T-helper 2 cell treated with Interferon-gamma antibody and Interleukin-4, amounts not matched to agents 5 μg/mL and 100 μg/mL, for 36 hours (primary cell): ENCODE measurements around the gene GPC5.

Experiments
- DNase-seq: peaks from one replicate; pipeline ENCODE4 v3.0.0; 2021; ENCODE audit warnings: low spot score
- H3K27ac Mint-ChIP-seq: one replicate; pipeline ENCODE4 v1.8.0; 2021; ENCODE audit warnings: mild to moderate bottlenecking, mixed read lengths
- H3K27me3 Mint-ChIP-seq: one replicate; pipeline ENCODE4 v1.8.0; 2021; ENCODE audit warnings: low read depth, mixed read lengths
- H3K36me3 Mint-ChIP-seq: one replicate; pipeline ENCODE4 v1.8.0; 2021; ENCODE audit warnings: low read depth, mixed read lengths
- H3K4me1 Mint-ChIP-seq: one replicate; pipeline ENCODE4 v1.8.0; 2021; ENCODE audit warnings: low read depth, mixed read lengths
- H3K4me3 Mint-ChIP-seq: one replicate; pipeline ENCODE4 v1.8.0; 2022; ENCODE audit warnings: mild to moderate bottlenecking, moderate library complexity, mixed read lengths
- H3K9me3 Mint-ChIP-seq: one replicate; pipeline ENCODE4 v1.8.0; 2021; ENCODE audit warnings: mixed read lengths

The GPC5 gene

GRCh38 chr13:92807353-92807752 lies 1408.9 kb downstream of the GPC5 start:
- peaks cover 6% of the 10 kb centered on the region for H3K4me1 Mint-ChIP-seq
- no peak for DNase-seq
- H3K27ac Mint-ChIP-seq = no peak overlapping the region
- no peaks in the 10 kb centered on the region for H3K36me3 Mint-ChIP-seq
- no peak overlapping the region for H3K4me3 Mint-ChIP-seq
- peaks cover 2% of the 10 kb centered on the region for H3K9me3 Mint-ChIP-seq
- no peaks in the 10 kb centered on the region for H3K27me3 Mint-ChIP-seq

DNA sequence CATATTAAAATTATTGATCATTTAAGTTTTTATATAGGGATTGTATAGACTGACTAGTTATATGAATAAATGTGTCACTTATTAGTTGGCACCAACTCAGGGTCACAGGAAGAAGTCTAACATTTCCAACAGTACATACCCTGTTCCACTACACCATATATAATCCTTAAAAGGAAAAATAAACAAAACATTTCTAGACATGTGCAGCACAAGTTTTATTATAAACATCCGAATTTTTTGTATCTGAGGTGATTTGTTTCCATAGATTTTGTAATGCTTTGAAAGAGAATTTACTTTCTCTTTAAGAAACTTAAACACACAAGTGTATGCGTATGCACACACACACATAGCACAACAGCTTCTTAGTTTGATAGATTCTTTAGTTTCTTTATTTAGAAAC lies 1409.5 kb downstream of the GPC5 start:
- H3K36me3 Mint-ChIP-seq = no peaks in the 10 kb centered on the region
- no peak overlapping the region for H3K4me3 Mint-ChIP-seq
- peaks cover 6% of the 10 kb centered on the region for H3K4me1 Mint-ChIP-seq
- no peak overlapping the region for H3K27ac Mint-ChIP-seq
- H3K27me3 Mint-ChIP-seq = no peaks in the 10 kb centered on the region
- no peak for DNase-seq
- peaks cover 3% of the 10 kb centered on the region for H3K9me3 Mint-ChIP-seq

- H3K4me1 Mint-ChIP-seq = no peaks in the 10 kb centered on the region
- H3K27me3 Mint-ChIP-seq = no peaks in the 10 kb centered on the region
- H3K27ac Mint-ChIP-seq = no peak overlapping the region
- no peaks in the 10 kb centered on the region for H3K36me3 Mint-ChIP-seq
- no peak overlapping the region for H3K4me3 Mint-ChIP-seq
- DNase-seq = no peak
- peaks cover 4% of the 10 kb centered on the region for H3K9me3 Mint-ChIP-seq
These were observed 1422.9 kb downstream of the GPC5 start for GRCh38 chr13:92821324-92821723.

DNA sequence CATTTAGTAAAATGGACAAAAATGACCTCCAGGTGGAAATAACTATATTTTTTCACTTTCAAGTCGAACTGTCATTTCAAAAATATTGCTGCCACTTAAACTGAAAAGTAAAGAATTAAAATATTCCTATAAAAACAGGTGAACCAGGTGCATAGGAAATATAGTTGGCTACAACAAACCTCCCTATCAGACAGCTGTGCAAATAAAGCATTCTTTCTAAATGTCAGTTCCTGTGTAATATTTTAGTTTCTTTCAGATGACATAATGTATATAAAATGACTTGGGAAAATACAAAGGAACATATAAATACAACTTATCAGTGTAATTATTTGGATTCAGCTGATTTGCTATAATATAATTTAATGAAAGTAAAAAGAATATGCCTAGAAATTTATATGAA lies 1424.6 kb downstream of the GPC5 start:
- no peak for DNase-seq
- no peaks in the 10 kb centered on the region for H3K27me3 Mint-ChIP-seq
- H3K27ac Mint-ChIP-seq = no peak overlapping the region
- H3K9me3 Mint-ChIP-seq = peaks cover 4% of the 10 kb centered on the region
- H3K4me1 Mint-ChIP-seq = no peaks in the 10 kb centered on the region
- H3K4me3 Mint-ChIP-seq = no peak overlapping the region
- H3K36me3 Mint-ChIP-seq = no peaks in the 10 kb centered on the region

DNA sequence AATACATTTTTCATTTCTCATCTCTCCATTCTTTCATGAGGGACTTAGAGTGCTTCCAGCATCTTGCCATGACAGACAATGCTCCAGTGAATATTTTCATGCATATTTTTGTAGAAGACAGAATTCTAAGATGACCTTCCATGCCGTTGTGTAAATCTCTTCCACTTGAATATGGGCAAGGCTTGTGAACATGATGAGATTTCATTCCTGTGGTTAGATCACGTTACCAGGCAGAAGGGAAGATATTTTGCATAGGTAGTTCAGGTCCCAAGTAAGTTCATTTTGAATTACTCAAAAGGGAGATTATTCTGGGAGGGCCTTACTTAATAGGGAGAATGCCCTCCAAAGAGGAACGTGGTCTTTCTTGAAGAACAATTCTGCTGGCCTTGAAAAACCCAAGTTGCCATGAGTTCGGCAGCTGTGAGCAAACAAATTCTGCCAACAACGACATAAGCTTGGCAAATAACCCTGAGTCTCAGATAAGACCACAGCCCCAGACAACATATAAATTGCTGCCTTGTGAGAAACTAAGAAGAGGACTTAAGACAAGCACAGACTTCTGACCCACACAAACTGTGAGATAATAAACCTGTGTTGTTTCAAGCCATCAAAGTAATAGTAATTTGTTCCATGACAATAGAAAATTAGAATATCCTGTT lies 1427.6 kb downstream of the GPC5 start:
- no peaks in the 10 kb centered on the region for H3K4me1 Mint-ChIP-seq
- no peaks in the 10 kb centered on the region for H3K36me3 Mint-ChIP-seq
- no peaks in the 10 kb centered on the region for H3K27me3 Mint-ChIP-seq

DNA sequence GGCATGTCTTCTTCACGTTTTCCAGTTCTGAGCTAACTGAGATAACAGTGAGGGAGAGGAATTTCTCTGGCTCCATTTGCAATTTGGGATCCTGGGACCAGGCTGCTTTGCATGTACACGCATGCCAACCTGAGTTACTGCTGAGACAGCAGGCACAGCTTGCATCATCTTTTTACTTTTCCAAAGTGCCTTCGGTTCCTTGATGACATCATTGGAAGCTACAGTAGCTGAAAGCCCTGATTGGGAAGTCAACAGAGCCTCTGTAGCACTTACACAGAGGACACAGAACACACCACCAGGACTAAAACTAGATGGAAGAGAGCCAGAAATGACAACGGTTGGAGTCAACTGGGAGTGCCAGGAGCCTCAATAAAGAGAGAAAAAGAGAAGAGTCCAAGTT lies 1429.1 kb downstream of the GPC5 start:
- H3K4me3 Mint-ChIP-seq = no peak overlapping the region
- H3K36me3 Mint-ChIP-seq = no peaks in the 10 kb centered on the region
- H3K27ac Mint-ChIP-seq = no peak overlapping the region
- no peaks in the 10 kb centered on the region for H3K27me3 Mint-ChIP-seq
- no peaks in the 10 kb centered on the region for H3K4me1 Mint-ChIP-seq
- peaks cover 3% of the 10 kb centered on the region for H3K9me3 Mint-ChIP-seq
- DNase-seq = no peak

More for the DNA sequence above, 1427.6 kb downstream of the GPC5 start:
- no peaks in the 10 kb centered on the region for H3K9me3 Mint-ChIP-seq
- H3K4me3 Mint-ChIP-seq = no peak overlapping the region
- DNase-seq = no peak
- H3K27ac Mint-ChIP-seq = no peak overlapping the region

- H3K36me3 Mint-ChIP-seq = no peaks in the 10 kb centered on the region
- H3K4me1 Mint-ChIP-seq = no peaks in the 10 kb centered on the region
- H3K27ac Mint-ChIP-seq = no peak overlapping the region
- no peaks in the 10 kb centered on the region for H3K27me3 Mint-ChIP-seq
- H3K4me3 Mint-ChIP-seq = no peak overlapping the region
- DNase-seq = no peak
- peaks cover 3% of the 10 kb centered on the region for H3K9me3 Mint-ChIP-seq
These were observed 1431.5 kb downstream of the GPC5 start for GRCh38 chr13:92829930-92830329.

DNA sequence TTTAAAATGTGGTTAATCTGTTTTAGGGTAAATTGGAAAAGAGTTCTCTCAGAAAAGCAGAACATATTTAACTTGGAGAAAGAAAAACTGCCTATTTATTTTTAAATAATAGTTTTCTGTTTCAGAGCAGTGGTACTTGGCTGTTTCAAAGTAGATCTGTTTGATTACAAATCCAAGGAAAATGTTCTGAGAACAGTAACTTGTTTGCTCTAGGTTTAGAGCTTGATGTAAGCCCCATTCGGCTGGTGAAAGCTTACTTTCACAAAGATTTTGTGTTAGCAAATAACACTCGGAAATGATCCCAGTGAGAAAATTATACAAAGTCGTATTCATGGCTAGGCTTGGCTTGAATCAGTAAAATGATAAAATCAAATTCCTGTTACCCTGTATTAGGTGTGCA lies 1432.4 kb downstream of the GPC5 start:
- Mint-ChIP-seq H3K4me1 (no peaks in the 10 kb centered on the region), H3K36me3 (no peaks in the 10 kb centered on the region), H3K4me3 (no peak overlapping the region), H3K27me3 (no peaks in the 10 kb centered on the region), H3K27ac (no peak overlapping the region), H3K9me3 (peaks cover 3% of the 10 kb centered on the region)
- DNase-seq = no peak

DNA sequence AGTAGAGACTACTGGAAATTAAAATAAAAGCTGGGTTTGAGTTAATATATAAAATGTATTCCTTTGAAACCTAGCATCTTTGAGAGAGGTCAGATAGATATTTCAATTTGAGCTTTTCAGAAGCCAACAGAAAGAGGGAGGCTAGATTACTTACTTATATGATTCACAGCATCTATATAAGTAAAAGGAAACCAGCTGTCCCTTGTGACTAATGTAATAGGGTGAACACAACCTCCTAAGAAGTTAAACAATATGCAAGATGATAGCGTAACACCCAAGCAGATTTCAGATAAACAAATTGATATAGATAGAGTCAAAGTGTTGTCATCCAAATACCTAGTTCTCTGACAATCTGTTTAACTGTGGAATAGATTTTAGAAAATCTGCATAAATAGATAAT lies 1434.7 kb downstream of the GPC5 start:
- Mint-ChIP-seq H3K4me1 (no peaks in the 10 kb centered on the region), H3K4me3 (no peak overlapping the region), H3K9me3 (peaks cover 8% of the 10 kb centered on the region), H3K27me3 (no peaks in the 10 kb centered on the region), H3K27ac (no peak overlapping the region), H3K36me3 (no peaks in the 10 kb centered on the region)
- no peak for DNase-seq

DNA sequence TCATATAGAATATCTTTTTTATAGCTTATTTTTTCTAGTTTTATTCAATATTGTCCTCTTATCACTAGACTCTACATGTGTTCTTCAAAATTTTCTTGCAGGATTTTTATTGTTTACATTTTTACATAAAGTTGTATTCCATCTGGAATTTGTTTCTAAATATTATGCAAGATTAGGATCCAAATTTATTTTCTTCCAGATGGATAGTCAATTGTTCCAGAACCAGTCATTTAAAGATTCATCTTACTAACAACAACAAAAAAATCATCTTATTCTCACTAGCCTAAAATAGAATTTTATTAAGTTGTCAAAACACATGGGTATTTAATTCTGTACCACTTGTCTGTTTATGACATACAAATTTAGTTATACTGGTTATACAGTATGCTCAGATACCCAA lies 1437.8 kb downstream of the GPC5 start:
- H3K9me3 Mint-ChIP-seq = peaks cover 18% of the 10 kb centered on the region
- H3K27ac Mint-ChIP-seq = no peak overlapping the region
- no peaks in the 10 kb centered on the region for H3K36me3 Mint-ChIP-seq
- no peak overlapping the region for H3K4me3 Mint-ChIP-seq
- no peak for DNase-seq
- no peaks in the 10 kb centered on the region for H3K4me1 Mint-ChIP-seq
- no peaks in the 10 kb centered on the region for H3K27me3 Mint-ChIP-seq

- Mint-ChIP-seq H3K9me3 (peaks cover 23% of the 10 kb centered on the region), H3K36me3 (no peaks in the 10 kb centered on the region), H3K27ac (no peak overlapping the region), H3K4me3 (no peak overlapping the region), H3K4me1 (no peaks in the 10 kb centered on the region), H3K27me3 (no peaks in the 10 kb centered on the region)
- no peak for DNase-seq
These were observed 1440.4 kb downstream of the GPC5 start for GRCh38 chr13:92838786-92839185.

GRCh38 chr13:92842145-92842544 lies 1443.7 kb downstream of the GPC5 start:
- H3K27ac Mint-ChIP-seq = no peak overlapping the region
- no peaks in the 10 kb centered on the region for H3K27me3 Mint-ChIP-seq
- peaks cover 23% of the 10 kb centered on the region for H3K9me3 Mint-ChIP-seq

DNA sequence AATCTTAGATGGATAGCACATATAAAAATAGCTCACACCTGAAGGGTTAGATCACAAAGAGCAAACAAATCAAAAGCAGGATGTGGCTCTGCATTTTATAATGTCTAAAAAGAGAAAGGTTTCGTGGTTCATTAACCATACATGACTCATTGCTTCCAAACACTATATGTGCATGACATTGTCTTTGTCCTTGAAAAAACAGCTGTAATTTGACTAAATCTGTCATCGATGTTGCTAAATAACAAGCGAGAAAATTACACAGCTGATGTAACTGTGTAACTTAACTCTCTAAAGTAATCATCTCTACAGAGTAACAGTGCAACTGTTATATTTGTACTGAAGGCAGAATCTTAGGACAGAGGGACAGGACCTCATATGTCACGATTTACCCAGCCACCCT lies 1445.1 kb downstream of the GPC5 start:
- Mint-ChIP-seq H3K9me3 (peaks cover 21% of the 10 kb centered on the region), H3K36me3 (no peaks in the 10 kb centered on the region), H3K4me1 (no peaks in the 10 kb centered on the region), H3K27me3 (no peaks in the 10 kb centered on the region), H3K27ac (no peak overlapping the region), H3K4me3 (no peak overlapping the region)
- no peak for DNase-seq

More at GRCh38 chr13:92842145-92842544, 1443.7 kb downstream of the GPC5 start:
- Mint-ChIP-seq H3K36me3 (no peaks in the 10 kb centered on the region), H3K4me1 (no peaks in the 10 kb centered on the region), H3K4me3 (no peak overlapping the region)
- no peak for DNase-seq

GRCh38 chr13:92849381-92849780 lies 1451.0 kb downstream of the GPC5 start:
- H3K27ac Mint-ChIP-seq = no peak overlapping the region
- no peak overlapping the region for H3K4me3 Mint-ChIP-seq
- no peak for DNase-seq
- no peaks in the 10 kb centered on the region for H3K4me1 Mint-ChIP-seq
- no peaks in the 10 kb centered on the region for H3K27me3 Mint-ChIP-seq
- no peaks in the 10 kb centered on the region for H3K36me3 Mint-ChIP-seq
- H3K9me3 Mint-ChIP-seq = peaks cover 10% of the 10 kb centered on the region

DNA sequence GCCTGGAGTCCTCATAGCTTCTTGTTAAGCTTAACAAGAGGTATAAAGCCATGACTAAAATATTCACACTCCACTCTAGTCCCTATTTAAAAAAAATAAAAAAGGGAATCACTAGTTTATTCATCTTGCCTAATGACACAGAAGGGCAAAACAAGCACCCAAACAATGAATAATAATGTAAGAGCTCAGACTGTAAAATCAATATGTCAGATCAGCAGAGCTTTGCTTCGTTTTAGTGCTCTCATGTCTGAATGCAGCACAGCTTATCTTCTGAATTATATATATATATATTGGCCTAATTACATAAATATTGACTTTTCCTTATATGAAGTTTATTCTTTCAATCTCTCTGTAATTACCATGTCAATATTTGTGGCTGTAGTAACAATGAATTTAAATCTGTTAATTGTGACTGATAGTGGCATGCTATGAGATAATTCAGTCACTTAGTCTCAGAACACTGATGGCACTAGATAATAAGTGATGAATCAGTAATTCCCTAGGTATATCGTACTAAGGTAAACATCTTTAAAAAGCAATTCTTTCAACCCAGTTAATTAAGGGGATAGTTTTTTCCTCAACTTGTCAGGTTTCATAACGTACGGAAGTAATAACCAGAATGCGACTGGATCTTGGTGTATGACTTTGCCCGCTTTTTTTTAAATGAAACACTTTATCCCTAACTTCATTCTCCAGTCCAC lies 1466.3 kb downstream of the GPC5 start:
- no peaks in the 10 kb centered on the region for H3K27me3 Mint-ChIP-seq
- H3K36me3 Mint-ChIP-seq = no peaks in the 10 kb centered on the region
- DNase-seq = no peak
- H3K9me3 Mint-ChIP-seq = no peaks in the 10 kb centered on the region
- no peak overlapping the region for H3K4me3 Mint-ChIP-seq
- no peaks in the 10 kb centered on the region for H3K4me1 Mint-ChIP-seq
- H3K27ac Mint-ChIP-seq = no peak overlapping the region
